Activated CD4-positive, alpha-beta T cell treated with anti-CD3 and anti-CD28 coated beads, Interleukin-2, amount 50 U/mL, for 48 hours (primary cell): ENCODE measurements around the gene ME2.
A peak's percentile ranks its signal among the peaks of the same experiment; 100 is the strongest.
"Not testable (repeated sequence)": the region's sequence is repeated elsewhere in the genome, so short reads cannot be mapped to it uniquely, and the experiment has no call there.

Experiments used
- DNase-seq, 2 experiments: peaks; one replicate each; pipeline ENCODE4 v3.0.0-alpha.2; 2020

Gene ME2

DNA sequence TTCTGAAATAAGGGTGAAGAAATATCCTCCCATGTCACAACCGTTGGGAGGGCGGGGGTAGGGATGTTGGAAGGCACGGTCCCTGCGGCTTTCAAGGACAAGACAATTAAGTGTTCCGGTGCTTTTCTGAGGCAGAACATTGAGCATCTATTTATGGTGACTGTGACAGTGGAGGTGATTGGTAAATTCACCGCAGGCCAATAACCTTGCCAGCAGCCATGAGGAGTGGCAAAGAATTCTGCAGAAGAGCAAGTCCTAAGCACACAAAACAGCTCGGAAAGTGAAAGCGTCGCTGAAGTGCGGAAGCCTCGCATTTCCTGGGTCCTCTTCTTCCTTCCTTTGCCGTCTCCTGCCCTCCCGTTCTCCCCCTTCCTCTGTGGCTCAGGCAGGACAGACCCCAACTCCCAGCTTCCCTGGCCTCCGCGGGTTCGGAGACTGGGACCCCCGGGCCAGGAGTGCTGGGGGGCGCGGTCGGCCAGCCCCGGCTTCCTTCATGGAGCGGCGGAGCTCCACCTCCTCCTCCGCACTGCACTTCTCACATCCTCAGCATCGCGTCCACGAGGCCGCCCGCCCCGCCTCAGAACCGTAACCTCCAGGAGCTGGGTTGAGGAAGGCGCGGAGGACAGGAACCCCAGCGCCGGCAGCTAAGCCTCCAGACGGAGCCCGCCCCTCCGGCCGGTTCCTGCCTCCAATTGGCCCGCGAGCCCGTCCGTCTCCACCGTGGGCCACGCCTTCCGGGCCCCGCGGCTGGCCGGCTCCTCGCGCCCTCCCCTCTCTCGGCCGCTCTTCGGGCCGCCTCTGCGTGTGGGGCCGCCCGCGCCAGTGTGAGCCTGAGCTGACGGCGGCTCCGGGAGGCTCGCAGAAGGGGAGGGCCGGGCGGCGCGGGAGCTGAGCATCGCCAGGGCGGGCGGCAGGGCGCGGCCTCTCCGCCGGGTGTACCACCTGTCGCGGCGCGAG lies at the start of gene ME2:
Gene ME2 (plus strand): TSS at position 774 of the 957 bp plus-strand sequence. CDS start 16,703 bp downstream, outside the sequence.
- DNase-seq: peak; percentile 90 to 93

DNA sequence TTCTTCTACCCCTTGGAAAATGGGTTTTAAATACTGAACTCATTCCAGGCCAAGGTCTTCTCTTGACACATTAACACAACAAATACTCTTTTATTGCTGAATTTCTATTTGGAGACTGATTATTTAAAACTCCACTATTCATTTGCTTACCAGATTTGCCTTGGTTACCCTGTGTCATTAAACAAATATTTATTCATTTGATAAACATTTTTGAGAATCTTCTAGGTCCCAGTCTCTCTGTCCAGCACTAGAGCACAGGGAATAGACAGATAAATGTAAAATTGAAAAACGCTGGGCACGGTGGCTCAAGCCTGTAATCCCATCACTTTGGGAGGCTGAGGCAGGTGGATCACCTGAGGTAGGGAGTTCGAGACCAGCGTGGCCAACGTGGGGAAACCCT lies 49.3 kb upstream of the ME2 start:
- DNase-seq: no peak

DNA sequence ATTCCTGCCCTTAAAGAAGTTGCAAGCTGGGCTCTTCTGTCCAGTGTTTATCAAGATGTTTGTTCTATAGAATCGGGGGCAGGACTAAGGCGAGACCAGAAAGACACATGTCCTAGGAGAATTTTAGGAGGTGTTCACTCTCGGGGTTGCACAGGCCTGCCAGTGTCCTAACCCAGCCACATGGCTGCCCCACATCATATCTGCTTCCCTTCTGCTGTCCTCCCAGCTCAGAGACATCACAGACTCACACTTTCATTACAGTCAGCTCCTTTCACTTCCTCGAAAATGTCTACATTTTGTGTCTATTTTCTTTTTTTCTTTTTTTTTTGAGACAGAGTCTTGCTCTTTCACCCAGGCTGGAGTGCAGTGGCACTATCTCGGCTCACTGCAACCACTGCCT lies 48.4 kb upstream of the ME2 start:
- DNase-seq: no peak

DNA sequence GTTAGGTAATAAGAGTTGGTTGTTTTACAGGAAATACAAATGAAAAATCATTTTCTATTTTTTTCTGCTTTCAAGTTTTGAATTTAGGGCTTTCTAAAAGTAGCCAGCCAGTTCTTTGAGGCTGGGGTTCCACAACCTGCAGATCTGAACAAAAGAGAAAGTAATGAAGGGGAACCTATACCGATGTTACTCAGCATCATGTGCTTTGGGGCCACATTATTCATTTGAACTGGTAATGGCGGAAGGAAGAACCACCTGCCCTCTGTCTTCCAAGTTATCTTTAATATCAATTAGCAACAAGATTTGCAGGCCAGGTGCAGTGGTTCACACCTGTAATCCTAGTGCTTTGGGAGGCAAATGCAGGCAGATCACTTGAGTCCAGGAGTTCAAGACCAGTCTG lies 46.2 kb upstream of the ME2 start:
- DNase-seq: no peak

DNA sequence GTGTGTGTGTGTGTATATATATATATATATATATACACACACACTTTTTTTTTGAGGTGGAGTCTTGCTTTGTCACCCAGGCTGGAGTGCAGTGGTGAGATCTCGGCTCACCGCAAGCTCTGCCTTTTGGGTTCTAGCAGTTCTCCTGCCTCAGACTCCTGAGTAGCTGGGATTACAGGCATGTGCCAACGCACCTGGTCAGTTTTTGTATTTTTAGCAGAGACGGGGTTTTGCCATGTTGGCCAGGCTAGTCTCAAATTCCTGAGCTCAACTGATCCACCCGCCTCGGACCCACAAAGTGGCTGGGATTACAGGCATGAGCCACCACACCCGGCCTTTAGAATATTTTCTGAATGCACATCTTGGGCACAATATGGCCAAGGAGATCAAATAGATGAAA lies 45.4 kb upstream of the ME2 start:
- not testable (repeated sequence) for DNase-seq

DNA sequence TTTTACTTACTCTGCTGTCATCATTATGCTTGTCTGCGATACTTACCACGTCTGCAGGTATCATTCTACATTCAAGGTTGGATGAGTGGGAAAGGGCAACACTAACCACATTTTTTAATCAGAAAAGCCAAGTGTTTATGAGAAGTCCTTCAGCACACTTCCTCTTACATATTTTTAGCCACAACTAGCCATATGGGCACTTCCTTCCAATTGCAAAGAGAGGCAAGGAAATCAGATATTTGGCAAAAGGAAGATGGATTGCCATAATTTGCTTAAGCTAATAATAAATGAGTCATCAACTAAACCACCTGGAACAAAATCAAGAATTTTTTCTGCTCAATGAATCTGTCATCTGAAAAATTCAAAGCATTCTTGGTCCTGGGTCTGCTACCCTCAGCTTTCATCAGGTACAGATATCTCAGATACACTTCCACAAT lies 42.4 kb upstream of the ME2 start:
- no peak for DNase-seq

DNA sequence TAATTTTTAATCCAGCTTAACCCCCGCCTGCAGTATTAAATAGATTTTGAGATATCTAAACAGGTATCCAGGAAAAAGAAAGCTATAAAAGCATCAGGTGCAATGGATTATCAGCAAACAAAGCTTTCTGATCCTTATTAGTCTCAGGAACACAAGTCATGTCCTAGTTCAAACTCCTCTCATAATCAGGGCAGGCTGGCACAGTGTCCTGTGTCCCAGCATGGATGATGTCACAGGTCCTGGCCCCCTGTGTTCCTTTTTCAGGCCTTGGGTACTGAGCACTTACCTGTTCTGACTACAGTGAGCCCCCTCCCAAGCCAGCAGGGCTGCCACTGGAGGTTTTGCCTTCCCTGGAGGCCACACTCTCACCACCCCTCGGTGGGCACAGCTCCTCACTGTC lies 39.6 kb upstream of the ME2 start:
- DNase-seq: no peak

DNA sequence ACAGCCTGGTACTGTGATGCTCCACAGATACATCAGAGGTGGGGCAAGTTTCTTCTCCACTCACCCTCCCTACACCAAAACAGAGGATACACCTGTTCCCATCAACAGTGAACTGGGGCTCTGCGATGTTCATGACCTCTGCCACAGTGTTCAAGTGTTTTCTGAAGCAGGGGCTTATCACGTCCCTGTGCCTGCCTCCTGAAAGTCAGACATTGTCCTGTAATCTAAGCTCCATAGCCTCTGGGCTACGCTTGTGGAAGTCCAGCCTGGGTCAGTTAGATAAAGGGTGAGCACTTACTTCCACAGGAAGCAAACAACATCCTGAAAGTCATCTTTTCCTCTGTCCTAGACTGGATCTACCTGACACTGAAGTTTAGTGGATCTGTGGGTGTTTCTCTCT lies 38.9 kb upstream of the ME2 start:
- DNase-seq: no peak

DNA sequence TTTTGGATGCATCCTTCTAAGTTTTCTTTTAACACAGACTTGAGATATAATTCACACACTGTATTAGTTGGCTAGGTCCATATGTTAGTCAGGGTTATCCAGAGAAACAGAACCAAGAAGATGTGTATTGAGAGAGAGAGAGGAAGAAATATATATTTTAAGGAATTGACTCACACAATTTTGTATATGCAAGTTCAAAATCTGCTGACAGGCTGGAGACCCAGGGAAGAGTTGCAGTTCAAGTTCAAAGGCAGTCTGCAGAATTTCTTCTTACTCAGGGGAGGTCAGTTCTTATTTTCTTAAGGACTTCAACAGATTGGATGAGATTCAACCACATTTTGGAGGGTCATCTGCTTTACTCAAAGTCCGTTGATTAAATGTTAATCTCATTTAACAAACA lies 36.1 kb upstream of the ME2 start:
- no peak for DNase-seq

DNA sequence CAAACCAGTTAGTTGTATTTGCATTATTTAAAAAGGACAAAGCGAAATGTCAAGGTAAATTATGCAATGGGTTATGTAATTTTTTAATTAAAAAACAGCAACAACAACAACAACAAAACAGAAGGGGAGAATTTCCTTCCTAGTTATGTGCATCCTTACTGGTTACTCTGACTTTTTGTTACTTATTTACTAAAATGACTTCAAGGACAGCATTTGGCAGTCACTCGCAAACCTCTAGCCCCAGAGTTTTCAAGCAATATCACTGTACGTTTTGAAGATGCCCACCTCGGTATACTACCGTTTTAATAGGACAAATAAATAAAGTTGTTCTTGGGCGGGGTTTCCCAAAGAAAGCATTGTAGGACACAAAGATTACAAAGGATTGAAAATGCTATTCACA lies 34.4 kb upstream of the ME2 start:
- no peak for DNase-seq

DNA sequence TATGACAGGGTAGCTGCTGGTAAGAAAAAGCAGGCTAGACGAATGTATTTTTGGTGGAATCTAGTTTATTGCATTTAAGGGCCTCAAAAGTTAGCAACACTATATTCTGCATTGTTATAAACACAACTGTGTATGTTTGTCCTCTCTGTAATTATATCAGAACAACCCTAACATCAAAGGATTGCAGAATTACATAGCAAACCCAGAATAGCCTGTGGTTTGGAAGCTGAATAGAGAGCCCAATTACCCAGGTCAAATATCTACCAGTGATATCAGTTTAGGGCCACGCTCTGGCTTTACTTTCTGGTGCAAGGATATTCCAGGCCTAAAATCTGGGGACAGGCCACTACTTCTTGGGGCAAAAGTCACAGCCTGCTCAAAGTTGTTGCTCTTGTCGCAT lies 34.0 kb upstream of the ME2 start:
- no peak for DNase-seq

DNA sequence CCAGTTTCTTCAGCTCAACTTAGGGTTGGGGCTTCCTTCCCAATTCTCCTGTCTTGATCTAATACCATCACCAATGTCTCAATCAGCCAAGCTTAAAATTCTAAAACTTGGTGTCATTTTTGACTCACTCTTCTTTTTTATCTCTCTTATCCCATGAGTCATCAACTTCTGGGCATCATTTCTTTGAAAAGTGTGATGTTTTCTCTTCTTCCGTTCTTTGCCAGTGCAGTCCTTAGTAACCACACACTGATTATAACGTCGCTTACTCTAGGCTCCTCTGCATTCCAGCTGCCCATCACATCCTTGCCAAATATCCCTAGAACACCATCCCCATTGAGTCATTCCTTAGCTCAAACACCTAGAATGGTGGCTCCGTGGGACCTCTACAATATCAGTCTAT lies 31.7 kb upstream of the ME2 start:
- DNase-seq: no peak

DNA sequence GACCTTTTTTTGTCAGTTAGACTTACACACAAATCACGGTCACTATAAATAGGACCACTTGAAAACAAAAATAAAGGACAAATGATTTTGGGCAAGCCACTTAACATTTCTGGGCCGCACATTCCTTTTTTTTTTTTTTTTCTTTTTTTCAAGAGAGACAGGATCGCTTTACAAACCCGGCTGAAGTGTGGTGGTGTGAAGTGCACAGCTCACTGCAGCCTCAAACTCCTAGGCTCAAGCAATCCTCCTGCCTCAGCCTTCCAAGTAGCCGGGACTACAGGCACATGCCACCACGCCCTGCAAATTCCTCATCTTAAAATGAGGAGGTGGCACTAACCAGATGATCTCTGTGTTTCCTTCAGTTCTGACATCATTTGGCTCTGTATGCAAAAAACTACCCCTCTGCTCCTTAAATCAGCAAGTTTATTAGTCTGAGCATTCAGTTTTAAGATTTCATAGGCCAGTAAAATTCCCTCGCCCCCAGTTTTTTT lies 30.8 kb upstream of the ME2 start:
- DNase-seq: no peak

DNA sequence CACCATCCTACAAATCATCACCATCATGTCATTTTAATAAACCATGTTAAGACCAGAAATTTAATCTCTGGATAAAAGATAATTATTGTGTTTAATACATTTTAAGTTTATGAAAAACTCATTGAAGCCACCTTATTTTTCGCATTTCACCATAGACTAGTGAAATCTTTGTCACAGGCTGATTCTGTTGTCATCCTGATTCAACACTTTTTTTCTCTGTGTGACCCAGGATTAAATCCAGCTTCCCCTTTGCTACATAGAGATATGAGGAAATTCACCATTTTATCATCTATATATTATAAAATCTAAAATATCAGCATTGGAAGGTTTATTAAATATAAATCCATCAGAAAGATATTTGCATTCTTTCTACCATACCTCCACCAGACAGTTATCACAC lies 29.9 kb upstream of the ME2 start:
- DNase-seq: no peak

DNA sequence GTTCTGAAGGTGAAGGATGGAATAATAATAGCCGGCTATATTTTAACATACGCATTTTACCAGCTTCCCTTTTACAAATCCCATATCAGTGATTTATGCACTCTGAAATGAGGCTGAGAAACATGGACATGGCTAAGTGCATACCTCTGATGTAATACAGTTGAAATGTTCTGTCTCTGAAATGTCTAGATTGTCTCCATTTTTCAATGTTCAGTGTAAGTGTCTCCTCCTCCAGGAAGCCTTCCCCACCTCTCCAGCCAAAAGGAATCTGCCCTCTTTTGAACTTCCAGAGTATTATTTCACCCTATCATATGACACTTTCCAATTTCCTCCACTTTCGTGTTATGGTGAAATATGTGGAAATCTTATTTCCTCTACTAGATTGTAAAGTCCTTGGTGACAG lies 29.5 kb upstream of the ME2 start:
- no peak for DNase-seq

DNA sequence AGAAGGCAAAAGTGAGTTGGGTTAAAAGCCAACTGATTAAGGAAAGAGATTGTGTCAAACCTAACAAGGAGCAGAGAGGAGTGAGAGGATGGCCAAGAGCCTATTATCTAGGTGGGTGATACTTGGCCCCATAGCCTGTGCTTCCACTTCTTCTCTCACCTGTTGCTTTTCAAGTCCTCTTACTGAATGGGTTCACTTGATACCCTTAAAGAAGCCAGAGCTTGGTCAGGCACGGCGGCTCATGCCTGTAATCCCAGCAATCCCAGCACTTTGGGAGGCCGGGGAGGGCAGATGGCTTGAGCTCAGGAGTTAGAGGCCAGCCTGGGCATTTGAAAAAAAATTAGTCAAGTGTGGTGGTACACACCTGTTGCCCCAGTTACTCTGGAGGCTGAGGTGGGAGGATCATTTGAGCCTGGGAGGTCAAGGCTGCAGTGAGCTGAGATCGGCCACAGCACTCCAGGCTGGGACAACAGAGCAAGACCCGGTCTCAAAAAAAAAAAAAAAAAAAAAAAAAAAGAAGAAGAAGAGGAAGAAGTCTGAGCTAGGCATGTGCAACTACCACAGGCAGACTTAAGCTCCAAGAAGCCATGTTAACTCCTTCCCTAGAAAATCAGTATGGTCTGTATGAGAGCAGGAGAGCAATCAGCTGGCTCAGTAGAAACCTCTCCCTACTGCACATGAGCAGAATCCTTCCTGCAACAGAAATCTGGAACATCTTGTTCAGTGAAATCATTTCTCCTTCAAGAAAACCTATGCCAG lies 28.4 kb upstream of the ME2 start:
- DNase-seq: no peak

DNA sequence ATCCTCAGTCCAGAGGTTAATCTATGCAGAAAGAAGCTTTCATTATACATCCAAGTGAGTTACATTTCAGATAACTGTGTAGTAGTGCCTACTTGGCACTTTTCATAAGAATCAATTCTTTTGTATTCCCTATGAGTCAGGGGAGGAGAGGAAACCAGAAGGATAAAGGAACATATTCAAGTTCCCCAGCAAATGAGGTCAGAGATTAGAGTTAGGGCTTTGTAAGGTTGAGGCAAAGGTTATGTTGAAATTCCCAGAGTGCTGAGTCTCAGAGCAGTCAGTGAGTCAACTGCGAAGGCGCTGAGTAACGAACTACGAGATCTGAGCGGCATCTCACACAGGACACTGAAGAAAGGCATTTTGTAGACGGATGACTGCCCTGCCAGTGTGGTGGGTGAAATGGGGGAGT lies 25.1 kb upstream of the ME2 start:
- no peak for DNase-seq

DNA sequence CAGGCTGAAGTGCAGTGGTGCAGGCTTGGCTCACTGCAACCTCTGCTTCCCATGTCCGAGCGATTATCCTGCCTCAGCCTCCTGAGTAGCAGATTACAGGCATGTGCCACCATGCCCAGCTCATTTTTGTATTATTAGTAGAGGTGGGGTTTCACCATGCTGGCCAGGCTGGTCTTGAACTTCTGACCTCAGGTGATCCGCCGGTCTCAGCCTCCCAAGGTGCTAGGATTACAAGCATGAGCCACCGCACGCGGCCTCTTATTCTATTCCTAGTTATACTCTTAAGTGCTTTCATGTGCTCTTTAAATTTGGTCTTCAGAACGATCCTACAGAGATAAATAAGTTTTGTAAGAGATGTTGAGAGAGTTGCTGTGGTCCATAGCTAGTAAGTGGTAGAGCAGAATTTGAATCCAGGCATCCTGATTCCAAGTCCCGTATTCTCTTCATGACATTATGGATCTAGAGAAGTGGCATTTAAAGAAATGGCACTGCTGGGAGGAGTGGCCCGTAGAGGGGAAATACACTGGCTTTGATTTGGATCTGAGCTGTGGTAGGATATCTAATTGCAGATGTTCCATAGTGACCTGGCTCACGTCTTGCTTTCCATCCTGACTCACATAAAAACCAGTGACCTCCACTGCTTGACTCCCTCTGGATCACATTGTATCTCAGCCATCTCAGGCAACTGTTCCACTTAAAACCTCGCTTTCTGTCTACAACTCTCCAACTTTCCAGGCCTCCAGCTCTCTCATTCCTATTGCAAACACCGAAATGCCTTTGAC lies 22.8 kb upstream of the ME2 start:
- DNase-seq: no peak

DNA sequence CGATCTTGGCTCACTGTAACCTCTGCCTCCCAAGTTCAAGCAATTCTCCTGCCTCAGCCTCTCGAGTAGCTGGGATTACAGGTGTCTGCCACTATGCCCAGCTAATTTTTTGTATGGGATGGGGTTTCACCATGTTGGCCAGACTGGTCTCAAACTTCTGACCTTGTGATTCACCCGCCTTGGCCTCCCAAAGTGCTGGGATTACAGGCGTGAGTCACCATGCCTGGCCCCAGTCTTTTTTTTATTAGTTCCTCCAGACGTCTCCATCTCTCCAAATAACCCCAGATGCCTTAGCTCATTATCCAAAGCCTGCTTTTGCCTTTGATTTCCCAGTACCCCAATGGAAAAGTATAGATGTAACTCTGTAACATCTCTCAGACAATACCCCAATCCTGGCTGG lies 21.8 kb upstream of the ME2 start:
- DNase-seq: not testable (repeated sequence)

DNA sequence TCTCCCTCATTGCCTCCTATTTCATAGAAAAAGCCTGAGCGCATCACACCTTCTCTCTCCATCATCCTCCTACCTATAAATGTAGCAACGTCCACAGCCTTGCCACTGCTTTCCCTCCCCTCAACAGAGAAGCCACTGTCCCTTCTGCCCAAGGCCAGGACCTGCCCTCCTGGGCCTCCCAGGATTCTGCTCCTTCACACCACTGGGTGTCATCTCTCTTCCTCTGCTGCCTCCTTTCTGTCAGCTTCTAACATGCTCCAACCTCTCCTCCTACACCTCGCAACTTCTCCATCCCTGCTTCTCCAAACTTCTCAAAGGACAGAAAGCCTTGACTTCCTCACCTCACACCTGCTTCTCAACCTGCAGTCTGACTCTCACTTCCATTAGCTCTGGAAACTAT lies 21.2 kb upstream of the ME2 start:
- no peak for DNase-seq

DNA sequence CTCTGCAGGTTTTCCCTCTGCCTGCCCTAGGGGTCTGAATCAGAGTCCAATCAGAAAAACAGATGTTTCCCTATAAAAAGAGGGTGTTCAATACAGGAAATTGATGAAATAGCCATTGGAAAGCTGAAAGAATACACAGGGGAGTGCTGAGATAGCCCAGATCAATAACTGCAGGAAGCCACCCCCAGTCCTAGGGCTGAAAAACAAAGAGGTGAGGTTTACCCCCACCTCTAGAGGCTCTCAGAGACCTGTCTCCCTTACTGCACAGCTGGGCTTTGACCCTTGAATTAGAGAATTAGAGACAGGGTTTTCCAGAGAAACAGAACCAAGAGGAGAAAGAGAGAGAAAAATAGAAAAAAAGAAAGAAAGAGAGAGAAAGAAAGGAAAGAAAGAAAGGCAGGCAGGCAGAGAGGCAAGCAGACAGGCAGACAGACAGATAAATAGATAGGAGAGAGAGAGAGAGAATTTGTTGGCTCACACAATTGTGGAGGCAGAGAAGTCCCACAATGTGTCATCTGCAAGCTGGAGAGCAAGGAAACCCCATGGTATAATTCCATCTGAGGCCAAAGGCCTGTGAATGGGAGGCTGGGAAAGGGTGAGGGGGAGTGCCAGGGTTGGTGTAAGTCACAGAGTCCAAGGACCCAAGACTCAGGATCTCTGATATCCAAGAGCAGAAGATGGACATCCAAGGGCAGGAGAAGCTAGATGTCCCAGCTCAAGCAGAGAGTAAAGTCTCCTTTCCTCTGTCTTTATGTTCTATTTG lies 18.9 kb upstream of the ME2 start:
- DNase-seq: no peak

DNA sequence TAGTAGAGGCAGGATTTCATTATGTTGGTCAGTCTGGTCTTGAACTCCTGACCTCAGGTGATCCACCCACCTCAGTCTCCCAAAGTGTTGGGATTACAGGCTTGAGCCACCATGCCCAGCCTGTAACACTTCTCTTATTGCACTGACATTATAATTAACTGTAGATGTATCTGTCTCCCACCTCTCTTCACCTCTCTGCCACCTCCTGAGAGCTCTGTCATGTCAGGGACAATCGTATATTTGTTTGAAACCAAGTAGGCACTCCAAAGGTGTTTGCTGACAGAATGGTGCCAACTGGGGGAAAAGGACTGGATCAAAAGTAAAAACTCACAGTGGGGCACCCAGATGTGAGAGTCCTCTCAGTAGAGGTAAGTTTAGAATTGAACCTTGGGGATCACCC lies 17.3 kb upstream of the ME2 start:
- DNase-seq: no peak
